NOMO-1 treated with dmso at 0.1 percent for 144 hours (cell line): ENCODE measurements around the gene WASF1.
"Not testable (repeated sequence)": the region's sequence is repeated elsewhere in the genome, so short reads cannot be mapped to it uniquely, and the experiment has no call there.

Experiments used
- DNase-seq: peaks from one replicate; lab custom pipeline; 2025; ENCODE audit not compliant: unreplicated experiment; lab: John Stamatoyannopoulos, UW

Gene WASF1

GRCh38 chr6:110095101-110095500 is 84.4 kb downstream of the WASF1 start:
- no peak for DNase-seq

GRCh38 chr6:110093981-110094380 is 85.5 kb downstream of the WASF1 start:
- no peak for DNase-seq

- DNase-seq = no peak
These were observed 88.6 kb downstream of the WASF1 start for GRCh38 chr6:110090876-110091275.

GRCh38 chr6:110089323-110089722 is 90.1 kb downstream of the WASF1 start:
- no peak for DNase-seq

- no peak for DNase-seq
These were observed 94.2 kb downstream of the WASF1 start for GRCh38 chr6:110085285-110085684.

- no peak for DNase-seq
These were observed 95.4 kb downstream of the WASF1 start for GRCh38 chr6:110083875-110084585.

GRCh38 chr6:110075406-110075805 is 104.1 kb downstream of the WASF1 start:
- DNase-seq = no peak

- DNase-seq = not testable (repeated sequence)
These were observed 106.0 kb downstream of the WASF1 start for GRCh38 chr6:110073474-110073873.

- no peak for DNase-seq
These were observed 110.9 kb downstream of the WASF1 start for GRCh38 chr6:110068592-110068967.

GRCh38 chr6:110067837-110068591 is 111.5 kb downstream of the WASF1 start:
- no peak for DNase-seq

GRCh38 chr6:110064744-110065524 is 114.5 kb downstream of the WASF1 start:
- no peak for DNase-seq

- DNase-seq = no peak
These were observed 115.7 kb downstream of the WASF1 start for GRCh38 chr6:110063594-110064263.

- DNase-seq = no peak
These were observed 124.1 kb downstream of the WASF1 start for GRCh38 chr6:110055387-110055735.

GRCh38 chr6:110054664-110055386 is 124.6 kb downstream of the WASF1 start:
- DNase-seq = no peak

- no peak for DNase-seq
These were observed 125.9 kb downstream of the WASF1 start for GRCh38 chr6:110053395-110054240.

- no peak for DNase-seq
These were observed 129.0 kb downstream of the WASF1 start for GRCh38 chr6:110050440-110050813.
